ENCODE data around the gene MAP2K3.

DNA sequence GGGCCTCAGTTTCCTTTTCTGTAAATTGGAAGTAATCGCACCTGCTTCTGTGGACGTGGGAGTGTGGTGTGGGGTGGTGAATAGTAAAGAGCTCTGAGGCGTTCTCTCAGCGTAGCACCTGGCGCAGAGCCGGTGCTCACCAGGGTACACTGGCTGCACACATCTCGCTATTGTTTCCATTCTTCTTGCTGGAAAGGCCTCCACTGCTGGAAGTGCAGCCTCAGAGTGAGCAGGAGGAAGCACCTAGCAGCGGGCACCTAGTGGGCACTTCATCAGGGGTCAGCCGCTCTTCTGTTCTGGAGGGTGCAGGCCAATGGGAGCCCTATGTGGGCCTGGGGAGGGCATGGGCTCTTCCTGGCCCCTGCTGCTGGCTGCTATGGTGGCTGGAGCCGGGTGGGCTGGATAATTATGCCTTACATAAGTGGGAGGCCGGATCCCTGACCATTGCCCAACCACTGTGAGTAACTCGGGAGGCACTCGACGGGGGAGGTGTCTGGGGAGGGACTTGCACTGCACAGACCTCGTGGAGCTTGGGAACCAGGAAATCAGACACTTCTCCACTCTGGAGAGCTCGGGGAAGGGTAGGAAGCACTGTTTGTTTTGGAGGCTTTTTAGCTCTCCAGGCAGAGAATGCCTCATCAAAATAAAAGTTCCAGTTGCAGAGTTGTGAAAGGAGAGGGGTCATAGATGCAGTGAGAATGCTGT is 1.7 kb downstream of the MAP2K3 start:
- TF ChIP-seq, protein P1, sequence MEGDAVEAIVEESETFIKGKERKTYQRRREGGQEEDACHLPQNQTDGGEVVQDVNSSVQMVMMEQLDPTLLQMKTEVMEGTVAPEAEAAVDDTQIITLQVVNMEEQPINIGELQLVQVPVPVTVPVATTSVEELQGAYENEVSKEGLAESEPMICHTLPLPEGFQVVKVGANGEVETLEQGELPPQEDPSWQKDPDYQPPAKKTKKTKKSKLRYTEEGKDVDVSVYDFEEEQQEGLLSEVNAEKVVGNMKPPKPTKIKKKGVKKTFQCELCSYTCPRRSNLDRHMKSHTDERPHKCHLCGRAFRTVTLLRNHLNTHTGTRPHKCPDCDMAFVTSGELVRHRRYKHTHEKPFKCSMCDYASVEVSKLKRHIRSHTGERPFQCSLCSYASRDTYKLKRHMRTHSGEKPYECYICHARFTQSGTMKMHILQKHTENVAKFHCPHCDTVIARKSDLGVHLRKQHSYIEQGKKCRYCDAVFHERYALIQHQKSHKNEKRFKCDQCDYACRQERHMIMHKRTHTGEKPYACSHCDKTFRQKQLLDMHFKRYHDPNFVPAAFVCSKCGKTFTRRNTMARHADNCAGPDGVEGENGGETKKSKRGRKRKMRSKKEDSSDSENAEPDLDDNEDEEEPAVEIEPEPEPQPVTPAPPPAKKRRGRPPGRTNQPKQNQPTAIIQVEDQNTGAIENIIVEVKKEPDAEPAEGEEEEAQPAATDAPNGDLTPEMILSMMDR (IDR thresholded peaks at IDR 0.05) = no peak
- TF ChIP-seq POLR2A (IDR thresholded peaks at IDR 0.05) = peak in 1 of 2 donors; percentile 59
